ENCODE results near the gene SGMS2.

GRCh38 chr4:107956011-107956410, 131.3 kb downstream of the SGMS2 start:
- TF ChIP-seq, protein P1, sequence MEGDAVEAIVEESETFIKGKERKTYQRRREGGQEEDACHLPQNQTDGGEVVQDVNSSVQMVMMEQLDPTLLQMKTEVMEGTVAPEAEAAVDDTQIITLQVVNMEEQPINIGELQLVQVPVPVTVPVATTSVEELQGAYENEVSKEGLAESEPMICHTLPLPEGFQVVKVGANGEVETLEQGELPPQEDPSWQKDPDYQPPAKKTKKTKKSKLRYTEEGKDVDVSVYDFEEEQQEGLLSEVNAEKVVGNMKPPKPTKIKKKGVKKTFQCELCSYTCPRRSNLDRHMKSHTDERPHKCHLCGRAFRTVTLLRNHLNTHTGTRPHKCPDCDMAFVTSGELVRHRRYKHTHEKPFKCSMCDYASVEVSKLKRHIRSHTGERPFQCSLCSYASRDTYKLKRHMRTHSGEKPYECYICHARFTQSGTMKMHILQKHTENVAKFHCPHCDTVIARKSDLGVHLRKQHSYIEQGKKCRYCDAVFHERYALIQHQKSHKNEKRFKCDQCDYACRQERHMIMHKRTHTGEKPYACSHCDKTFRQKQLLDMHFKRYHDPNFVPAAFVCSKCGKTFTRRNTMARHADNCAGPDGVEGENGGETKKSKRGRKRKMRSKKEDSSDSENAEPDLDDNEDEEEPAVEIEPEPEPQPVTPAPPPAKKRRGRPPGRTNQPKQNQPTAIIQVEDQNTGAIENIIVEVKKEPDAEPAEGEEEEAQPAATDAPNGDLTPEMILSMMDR (IDR thresholded peaks at IDR 0.05): no peak
- no peak for TF ChIP-seq POLR2A (IDR thresholded peaks at IDR 0.05)
